A549 (cell line): ENCODE measurements around the gene CALM1.

Source experiments
- CBX2 ChIP-seq: fragments of 200-600 bp; sonication (generic); IDR thresholded peaks from 2 replicates; pipeline ENCODE4 v1.6.1; 2016; ENCODE audit warnings: low read depth, mild to moderate bottlenecking, borderline replicate concordance
- CTCF ChIP-seq: fragments of >200 bp; sonication (Bioruptor Twin); formaldehyde crosslinking; IDR thresholded peaks from 3 replicates; pipeline ENCODE4 v1.5.1; 2016

- TF ChIP-seq CTCF: no peak
- no peak for TF ChIP-seq CBX2
These were observed 15.2 kb downstream of the CALM1 start for GRCh38 chr14:90412058-90412457.
